Coronary artery (tissue), 2 donors: ENCODE measurements around the gene DCHS2.

Experiments used
- DNase-seq: peaks from one replicate; pipeline ENCODE4 v3.0.0-alpha.2; 2017; ENCODE audit warnings: low spot score
- H3K27ac ChIP-seq, 2 donors: fragments of 200-600 bp; sonication (generic); one replicate each; pipeline ENCODE4 v1.5.1; 2016 to 2019
- H3K4me3 ChIP-seq: fragments of 200-600 bp; sonication (generic); 2 replicates; pipeline ENCODE4 v1.5.1; 2016; ENCODE audit warnings: mild to moderate bottlenecking, moderate library complexity
- TF ChIP-seq, protein P1 (sequence below): fragments of 200-600 bp; sonication (generic); IDR thresholded peaks from one replicate; pipeline ENCODE4 v1.5.1; 2019; ENCODE audit warnings: antibody characterized with exemption

The DCHS2 gene

GRCh38 chr4:154277172-154277571 lies 214.4 kb downstream of the DCHS2 start:
- no peak for DNase-seq
- TF ChIP-seq, protein P1, sequence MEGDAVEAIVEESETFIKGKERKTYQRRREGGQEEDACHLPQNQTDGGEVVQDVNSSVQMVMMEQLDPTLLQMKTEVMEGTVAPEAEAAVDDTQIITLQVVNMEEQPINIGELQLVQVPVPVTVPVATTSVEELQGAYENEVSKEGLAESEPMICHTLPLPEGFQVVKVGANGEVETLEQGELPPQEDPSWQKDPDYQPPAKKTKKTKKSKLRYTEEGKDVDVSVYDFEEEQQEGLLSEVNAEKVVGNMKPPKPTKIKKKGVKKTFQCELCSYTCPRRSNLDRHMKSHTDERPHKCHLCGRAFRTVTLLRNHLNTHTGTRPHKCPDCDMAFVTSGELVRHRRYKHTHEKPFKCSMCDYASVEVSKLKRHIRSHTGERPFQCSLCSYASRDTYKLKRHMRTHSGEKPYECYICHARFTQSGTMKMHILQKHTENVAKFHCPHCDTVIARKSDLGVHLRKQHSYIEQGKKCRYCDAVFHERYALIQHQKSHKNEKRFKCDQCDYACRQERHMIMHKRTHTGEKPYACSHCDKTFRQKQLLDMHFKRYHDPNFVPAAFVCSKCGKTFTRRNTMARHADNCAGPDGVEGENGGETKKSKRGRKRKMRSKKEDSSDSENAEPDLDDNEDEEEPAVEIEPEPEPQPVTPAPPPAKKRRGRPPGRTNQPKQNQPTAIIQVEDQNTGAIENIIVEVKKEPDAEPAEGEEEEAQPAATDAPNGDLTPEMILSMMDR, result no peak
- no peak overlapping the region for H3K4me3 ChIP-seq
- H3K27ac ChIP-seq, result no peak overlapping the region

GRCh38 chr4:154276496-154276895 lies 215.1 kb downstream of the DCHS2 start:
- DNase-seq, result no peak

GRCh38 chr4:154254999-154255398 lies 236.6 kb downstream of the DCHS2 start:
- no peak for DNase-seq
- TF ChIP-seq, protein P1, result no peak
- H3K4me3 ChIP-seq, result no peak overlapping the region
- no peak overlapping the region for H3K27ac ChIP-seq

More at GRCh38 chr4:154276496-154276895, 215.1 kb downstream of the DCHS2 start:
- Histone ChIP-seq H3K27ac (no peak overlapping the region), H3K4me3 (no peak overlapping the region)
- TF ChIP-seq, protein P1, result no peak

- no peak overlapping the region for H3K27ac ChIP-seq
- H3K4me3 ChIP-seq, result no peak overlapping the region
- no peak for DNase-seq
- TF ChIP-seq, protein P1, result no peak
Observed at GRCh38 chr4:154234576-154234975, 257.0 kb downstream of the DCHS2 start.

GRCh38 chr4:154231806-154232478 lies 259.7 kb downstream of the DCHS2 start:
- Histone ChIP-seq H3K27ac (no peak overlapping the region), H3K4me3 (no peak overlapping the region)
- DNase-seq, result no peak
- TF ChIP-seq, protein P1, result no peak

DNA sequence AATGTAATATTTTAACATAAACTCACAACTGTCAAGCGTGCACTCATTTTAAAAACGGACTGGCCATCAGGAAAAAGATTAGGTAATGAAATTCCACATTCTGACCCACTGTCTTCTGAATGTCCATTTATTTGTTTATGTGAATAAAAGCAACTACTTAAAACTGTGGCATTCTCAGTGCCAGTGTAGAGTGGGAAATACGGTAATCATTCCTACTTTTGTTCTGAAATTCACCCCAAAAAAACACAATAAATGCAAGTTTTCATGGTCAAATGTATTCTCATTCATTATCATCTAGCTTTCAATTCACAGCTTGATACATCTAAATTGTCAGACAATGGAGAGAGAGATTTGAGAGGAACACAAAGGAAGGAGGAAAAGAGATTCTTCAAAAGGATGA lies 260.9 kb downstream of the DCHS2 start:
- TF ChIP-seq, protein P1, result no peak
- Histone ChIP-seq H3K4me3 (no peak overlapping the region), H3K27ac (no peak overlapping the region)
- no peak for DNase-seq

GRCh38 chr4:154230091-154230490 lies 261.5 kb downstream of the DCHS2 start:
- DNase-seq, result no peak
- H3K27ac ChIP-seq, result no peak overlapping the region
- TF ChIP-seq, protein P1, result no peak
- no peak overlapping the region for H3K4me3 ChIP-seq
